GM12878 (cell line): ENCODE data around the gene LRFN2. TPM values are rescaled to one million over a fixed set of nuclear protein-coding genes. Genes with fewer than 3 reads are reported as not detected.

Experiments used
- ATAC-seq: fragments of 200-7000 bp; cut with Tn5 transposase; 3 replicates; pipeline ENCODE4 v1.9.1; 2020; ENCODE audit warnings: mild to moderate bottlenecking, moderate library complexity
- BruUV-seq: library from RNA; stranded (reverse); fragments of 400-500 nt; replicated peaks from 2 replicates; lab custom pipeline; 2021; lab: Mats Ljungman, UMichigan
- CTCF ChIA-PET: fragments of 300-600 bp; sonication (Branson Sonifier 250); formaldehyde crosslinking; extraction: SDS; loops from one replicate; lab custom pipeline; 2021; ENCODE audit warnings: inconsistent platforms; lab: Yijun Ruan, JAX
- POLR2A ChIA-PET: fragments of 350-600 bp; formaldehyde crosslinking; extraction: SDS; loops from one replicate; lab custom pipeline; 2021; ENCODE audit warnings: inconsistent platforms; lab: Charles Lee
- RAD21 ChIA-PET: fragments of 300-600 bp; sonication (Branson Sonifier 250); formaldehyde crosslinking; loops from one replicate; lab custom pipeline; 2023; ENCODE audit warnings: antibody characterized with exemption; ENCODE audit not compliant: unreplicated experiment; lab: Charles Lee
- SMC1A ChIA-PET: fragments of 300-600 bp; sonication (Branson Sonifier 250); formaldehyde crosslinking; loops from one replicate; lab custom pipeline; 2023; ENCODE audit not compliant: unreplicated experiment, uncharacterized antibody; lab: Charles Lee
- DNase-seq: peaks from one replicate; pipeline ENCODE4 v3.0.0-alpha.2; 2011; ENCODE audit warnings: low read depth, low spot score
- FAIRE-seq: peaks from 3 replicates; lab custom pipeline; 2011; peaks lifted over from hg19 to GRCh38; lab: Jason Lieb, UNC
- H2AFZ ChIP-seq: 2 replicates; pipeline ENCODE4 v1.6.0; 2011; ENCODE audit warnings: low read depth, low read length, control low read depth; ENCODE audit not compliant: control insufficient read depth
- H3K27ac ChIP-seq: 2 replicates; pipeline ENCODE4 v1.5.1; 2011; ENCODE audit warnings: control low read depth; ENCODE audit not compliant: control insufficient read depth, insufficient read depth
- H3K27me3 ChIP-seq, 2 experiments: replicated peaks in 1 of 2; 2 replicates each; pipeline versions ENCODE4 v1.6.0 to v1.6.1; 2011; ENCODE audit warnings: low read length in 1 of 2; ENCODE audit not compliant: control insufficient read depth in 2 of 2, insufficient read depth in 2 of 2
- H3K36me3 ChIP-seq, 2 experiments: 2 replicates each; pipeline ENCODE4 v1.5.1; 2011; ENCODE audit warnings: low read length in 1 of 2; ENCODE audit not compliant: control insufficient read depth in 2 of 2, insufficient read depth in 2 of 2
- H3K4me1 ChIP-seq: 2 replicates; pipeline ENCODE4 v1.6.1; 2011; ENCODE audit warnings: mild to moderate bottlenecking, low read length, moderate library complexity, mixed read lengths; ENCODE audit not compliant: control insufficient read depth, insufficient read depth
- H3K4me2 ChIP-seq: 2 replicates; pipeline ENCODE4 v1.6.0; 2011; ENCODE audit warnings: control low read depth; ENCODE audit not compliant: control insufficient read depth, insufficient read depth
- H3K4me3 ChIP-seq: fragments of 200-600 bp; sonication (generic); 2 replicates; pipeline ENCODE4 v1.5.1; 2016
- H3K79me2 ChIP-seq: 2 replicates; pipeline ENCODE4 v1.6.0; 2011; ENCODE audit warnings: low read length; ENCODE audit not compliant: control insufficient read depth, insufficient read depth
- H3K9ac ChIP-seq: 2 replicates; pipeline ENCODE4 v1.8.0; 2011; ENCODE audit warnings: low read length, control low read depth, mixed read lengths; ENCODE audit not compliant: control insufficient read depth, insufficient read depth
- H3K9me3 ChIP-seq: replicated peaks from 3 replicates; pipeline ENCODE4 v1.5.1; 2011; ENCODE audit warnings: mild to moderate bottlenecking, low read length; ENCODE audit not compliant: control insufficient read depth, insufficient read depth
- H4K20me1 ChIP-seq: 2 replicates; pipeline ENCODE4 v1.6.0; 2011; ENCODE audit not compliant: control insufficient read depth, insufficient read depth
- E2F8 ChIP-seq: fragments of 450-650 bp; IDR thresholded peaks from 2 replicates; pipeline ENCODE4 v1.6.1; 2018; ENCODE audit warnings: mild to moderate bottlenecking, low read depth, moderate library complexity; ENCODE audit not compliant: partially characterized antibody
- E4F1 ChIP-seq: fragments of 450-650 bp; IDR thresholded peaks from 2 replicates; pipeline ENCODE4 v1.6.1; 2018; ENCODE audit warnings: borderline replicate concordance, mild to moderate bottlenecking; ENCODE audit not compliant: partially characterized antibody
- NBN ChIP-seq: fragments of 450-650 bp; IDR thresholded peaks from 2 replicates; pipeline ENCODE4 v1.6.1; 2016
- NFYB ChIP-seq: IDR thresholded peaks from 2 replicates; pipeline ENCODE4 v1.6.1; 2011; ENCODE audit warnings: low read depth, mild to moderate bottlenecking, low read length, improper control_type of control experiment, moderate library complexity; ENCODE audit not compliant: insufficient read depth
- RCOR1 ChIP-seq: conservative IDR thresholded peaks from 2 replicates; pipeline ENCODE4 v1.6.1; 2012; ENCODE audit warnings: low read depth, low read length, improper control_type of control experiment
- RELA ChIP-seq: fragments of 450-650 bp; IDR thresholded peaks from 2 replicates; pipeline ENCODE4 v1.8.0; 2014; ENCODE audit warnings: borderline replicate concordance; ENCODE audit not compliant: partially characterized antibody
- WGBS: methylation state at CpG from one replicate; pipeline ENCODE4 v1.1.6; 2016; ENCODE audit warnings: low lambda C conversion rate; ENCODE audit not compliant: insufficient replicate concordance, insufficient coverage; ENCODE audit errors: missing lambda C conversion rate; 5-methylcytosine and 5-hydroxymethylcytosine counted together
- in situ Hi-C: fragments of 300-500 bp; cut with MboI; formaldehyde crosslinking; loops from 9 replicates; pipeline ENCODE4 v1.14.3; 2018; ENCODE audit warnings: mixed read lengths
- intact Hi-C: fragments of 100-400 bp; cut with micrococcal nuclease; formaldehyde crosslinking; loops from one replicate; pipeline ENCODE4 v1.14.2; 2022; ENCODE audit not compliant: unreplicated experiment
- polyA plus RNA-seq, 11 experiments: library from polyadenylated mRNA; depleted of rRNA in 4 of 11; unstranded in 6 of 11; stranded (reverse) in 5 of 11; fragments of >200 nt; fragmentation: Nextera tagmentation in 4 of 11; fragmentation: Illumina TruSeq in 1 of 11; extraction: Ambion mirVana in 4 of 11; extraction: Trizol in 1 of 11; gene quantifications; 1 replicate in 1 of 11; 2 replicates in 10 of 11; pipeline versions ENCODE4 v1.2.1 to v1.2.3, GENCODE V29; 2011 to 2016; ENCODE audit warnings: inconsistent platforms in 2 of 11, missing spikeins in 2 of 11, low read depth in 1 of 11
- total RNA-seq, 4 experiments: library from RNA; depleted of rRNA in 3 of 4; stranded (reverse); fragments of >200 nt in 3 of 4; fragmentation: Illumina TruSeq in 1 of 4; extraction: Trizol in 1 of 4; gene quantifications; 2 replicates each; pipeline versions ENCODE4 v1.2.1 to v1.2.3, GENCODE V29; 2013 to 2021
- TF ChIP-seq, protein P1 (sequence below): fragments of 450-650 bp; IDR thresholded peaks from 2 replicates; pipeline ENCODE4 v1.6.1; 2017; ENCODE audit warnings: mild to moderate bottlenecking, low read depth, inconsistent platforms; ENCODE audit not compliant: poor library complexity, severe bottlenecking
- TF ChIP-seq, protein P2 (sequence below): fragments of 450-650 bp; IDR thresholded peaks from 2 replicates; pipeline ENCODE4 v1.6.1; 2016; ENCODE audit warnings: mild to moderate bottlenecking

LRFN2 gene
- total and polyA plus RNA-seq, 10 of the 15 experiments (the other 5 are each of a cell fraction or from before 2014, with no cell fraction given), result not detected

DNA sequence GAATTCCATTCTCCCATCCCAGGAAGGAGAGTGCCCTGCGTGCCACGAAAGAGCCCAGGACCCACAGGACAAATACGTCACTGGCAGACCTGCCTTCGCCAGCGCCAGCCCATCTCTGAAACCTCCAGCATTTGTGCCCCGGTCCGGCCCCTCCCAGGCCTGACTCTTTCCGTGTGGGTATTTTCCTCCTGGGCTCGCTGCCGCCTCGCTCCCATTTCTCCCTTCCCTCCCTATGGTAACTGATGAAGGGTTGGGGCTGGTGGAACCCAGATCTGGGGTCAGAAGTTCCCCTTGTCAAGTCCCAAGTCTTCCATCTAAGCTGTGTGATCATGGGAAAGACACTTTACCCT lies 208.5 kb downstream of the LRFN2 start (continued):
- TF ChIP-seq, protein P1, sequence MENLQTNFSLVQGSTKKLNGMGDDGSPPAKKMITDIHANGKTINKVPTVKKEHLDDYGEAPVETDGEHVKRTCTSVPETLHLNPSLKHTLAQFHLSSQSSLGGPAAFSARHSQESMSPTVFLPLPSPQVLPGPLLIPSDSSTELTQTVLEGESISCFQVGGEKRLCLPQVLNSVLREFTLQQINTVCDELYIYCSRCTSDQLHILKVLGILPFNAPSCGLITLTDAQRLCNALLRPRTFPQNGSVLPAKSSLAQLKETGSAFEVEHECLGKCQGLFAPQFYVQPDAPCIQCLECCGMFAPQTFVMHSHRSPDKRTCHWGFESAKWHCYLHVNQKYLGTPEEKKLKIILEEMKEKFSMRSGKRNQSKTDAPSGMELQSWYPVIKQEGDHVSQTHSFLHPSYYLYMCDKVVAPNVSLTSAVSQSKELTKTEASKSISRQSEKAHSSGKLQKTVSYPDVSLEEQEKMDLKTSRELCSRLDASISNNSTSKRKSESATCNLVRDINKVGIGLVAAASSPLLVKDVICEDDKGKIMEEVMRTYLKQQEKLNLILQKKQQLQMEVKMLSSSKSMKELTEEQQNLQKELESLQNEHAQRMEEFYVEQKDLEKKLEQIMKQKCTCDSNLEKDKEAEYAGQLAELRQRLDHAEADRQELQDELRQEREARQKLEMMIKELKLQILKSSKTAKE, result no peak
- TF ChIP-seq NBN (no peak), E4F1 (no peak), RCOR1 (no peak)
- TF ChIP-seq, protein P2, sequence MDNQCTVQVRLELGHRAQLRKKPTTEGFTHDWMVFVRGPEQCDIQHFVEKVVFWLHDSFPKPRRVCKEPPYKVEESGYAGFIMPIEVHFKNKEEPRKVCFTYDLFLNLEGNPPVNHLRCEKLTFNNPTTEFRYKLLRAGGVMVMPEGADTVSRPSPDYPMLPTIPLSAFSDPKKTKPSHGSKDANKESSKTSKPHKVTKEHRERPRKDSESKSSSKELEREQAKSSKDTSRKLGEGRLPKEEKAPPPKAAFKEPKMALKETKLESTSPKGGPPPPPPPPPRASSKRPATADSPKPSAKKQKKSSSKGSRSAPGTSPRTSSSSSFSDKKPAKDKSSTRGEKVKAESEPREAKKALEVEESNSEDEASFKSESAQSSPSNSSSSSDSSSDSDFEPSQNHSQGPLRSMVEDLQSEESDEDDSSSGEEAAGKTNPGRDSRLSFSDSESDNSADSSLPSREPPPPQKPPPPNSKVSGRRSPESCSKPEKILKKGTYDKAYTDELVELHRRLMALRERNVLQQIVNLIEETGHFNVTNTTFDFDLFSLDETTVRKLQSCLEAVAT, result no peak

DNA sequence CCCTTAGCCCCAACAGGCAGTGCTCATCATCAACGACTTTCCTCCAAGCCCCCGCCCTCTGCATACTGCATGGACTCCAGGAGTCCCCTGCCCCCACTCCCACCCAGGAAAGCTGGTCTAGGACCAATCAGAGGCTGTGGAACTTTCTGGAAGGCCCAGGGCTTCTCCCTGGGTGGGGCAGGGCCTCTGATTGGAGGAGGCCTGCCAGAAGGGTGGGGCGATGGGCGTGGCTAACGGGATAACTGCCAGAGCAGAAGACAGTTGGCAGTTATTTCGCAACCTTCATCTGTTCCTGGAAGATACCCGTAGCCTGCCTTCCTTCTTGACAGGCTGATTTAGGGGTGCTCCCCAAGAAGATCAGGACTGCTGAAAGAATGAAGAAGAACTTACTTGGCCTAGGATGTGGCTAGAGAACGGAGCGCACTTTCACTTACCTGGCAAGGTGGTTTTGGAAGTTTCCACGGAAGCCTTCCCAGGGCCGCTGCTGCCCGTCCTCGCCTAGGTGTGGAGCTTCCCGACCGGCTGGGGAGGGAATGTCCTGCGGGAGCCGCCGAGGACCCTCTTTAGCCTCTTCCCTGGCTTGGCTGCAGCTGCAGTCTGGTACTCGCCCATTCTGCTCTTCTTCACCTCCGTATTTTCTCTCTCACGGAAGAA lies 209.0 kb downstream of the LRFN2 start:
- no peaks in the 10 kb centered on the region for H3K9me3 ChIP-seq
- no peak overlapping the region for H2AFZ ChIP-seq
- DNase-seq, result no peak
- in situ Hi-C loops, result no loop called here
- H3K9ac ChIP-seq, result no peak overlapping the region
- H3K4me1 ChIP-seq, result no peaks in the 10 kb centered on the region
- no peaks in the 10 kb centered on the region for H3K27me3 ChIP-seq
- RAD21 ChIA-PET, result no interaction called here
- H3K79me2 ChIP-seq, result no peaks in the 10 kb centered on the region
- no peaks in the 10 kb centered on the region for H3K36me3 ChIP-seq
- H3K4me2 ChIP-seq, result no peak overlapping the region
- H3K27ac ChIP-seq, result no peak overlapping the region
- H3K4me3 ChIP-seq, result no peak overlapping the region
- 50% methylated on average over 21 of the region's 21 CpGs for WGBS
- CTCF ChIA-PET, result no interaction called here
- intact Hi-C loops, result no loop called here
- FAIRE-seq, result no peak
- no peaks in the 10 kb centered on the region for H4K20me1 ChIP-seq
- ATAC-seq, result no peak
- SMC1A ChIA-PET, result no interaction called here
- 0 out of 2 replicates have a peak, but pooled peaks have one; percentile 14 for TF ChIP-seq NFYB
- no peak for TF ChIP-seq E2F8
- no peak for TF ChIP-seq RELA
- no TSS peak for BruUV-seq
- POLR2A ChIA-PET, result no interaction called here
